ENCODE results near the gene RPS21.

- TF ChIP-seq EZH2phosphoT487 (IDR thresholded peaks at IDR 0.05; ENCODE audit: insufficient read depth, low read depth) (no peak), EZH2 (IDR thresholded peaks at IDR 0.05; ENCODE audit: insufficient read depth, poor library complexity, severe bottlenecking) (no peak)
These were observed 39.8 kb upstream of the RPS21 start for GRCh38 chr20:62347151-62347404.

Measured in GM23248 (cell line).